ENCODE results near the gene TOR1AIP2. TPM values are rescaled to one million over a fixed set of nuclear protein-coding genes. Genes with fewer than 3 reads are reported as not detected.
A peak's percentile ranks its signal among the peaks of the same experiment; 100 is the strongest.

Gene TOR1AIP2
- polyA plus RNA-seq, 1 of the 3 experiments (the other 2 are of a cell fraction): 12.7 TPM

- TF ChIP-seq, protein P1, sequence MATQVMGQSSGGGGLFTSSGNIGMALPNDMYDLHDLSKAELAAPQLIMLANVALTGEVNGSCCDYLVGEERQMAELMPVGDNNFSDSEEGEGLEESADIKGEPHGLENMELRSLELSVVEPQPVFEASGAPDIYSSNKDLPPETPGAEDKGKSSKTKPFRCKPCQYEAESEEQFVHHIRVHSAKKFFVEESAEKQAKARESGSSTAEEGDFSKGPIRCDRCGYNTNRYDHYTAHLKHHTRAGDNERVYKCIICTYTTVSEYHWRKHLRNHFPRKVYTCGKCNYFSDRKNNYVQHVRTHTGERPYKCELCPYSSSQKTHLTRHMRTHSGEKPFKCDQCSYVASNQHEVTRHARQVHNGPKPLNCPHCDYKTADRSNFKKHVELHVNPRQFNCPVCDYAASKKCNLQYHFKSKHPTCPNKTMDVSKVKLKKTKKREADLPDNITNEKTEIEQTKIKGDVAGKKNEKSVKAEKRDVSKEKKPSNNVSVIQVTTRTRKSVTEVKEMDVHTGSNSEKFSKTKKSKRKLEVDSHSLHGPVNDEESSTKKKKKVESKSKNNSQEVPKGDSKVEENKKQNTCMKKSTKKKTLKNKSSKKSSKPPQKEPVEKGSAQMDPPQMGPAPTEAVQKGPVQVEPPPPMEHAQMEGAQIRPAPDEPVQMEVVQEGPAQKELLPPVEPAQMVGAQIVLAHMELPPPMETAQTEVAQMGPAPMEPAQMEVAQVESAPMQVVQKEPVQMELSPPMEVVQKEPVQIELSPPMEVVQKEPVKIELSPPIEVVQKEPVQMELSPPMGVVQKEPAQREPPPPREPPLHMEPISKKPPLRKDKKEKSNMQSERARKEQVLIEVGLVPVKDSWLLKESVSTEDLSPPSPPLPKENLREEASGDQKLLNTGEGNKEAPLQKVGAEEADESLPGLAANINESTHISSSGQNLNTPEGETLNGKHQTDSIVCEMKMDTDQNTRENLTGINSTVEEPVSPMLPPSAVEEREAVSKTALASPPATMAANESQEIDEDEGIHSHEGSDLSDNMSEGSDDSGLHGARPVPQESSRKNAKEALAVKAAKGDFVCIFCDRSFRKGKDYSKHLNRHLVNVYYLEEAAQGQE (IDR thresholded peaks at IDR 0.05; ENCODE audit: low read depth, low read length): peak; percentile 59; the same call in 1 of the 2 replicates
- peak; percentile 97 for TF ChIP-seq TAF1 (IDR thresholded peaks at IDR 0.05; ENCODE audit: borderline replicate concordance, low read depth, low read length)
- no peak for TF ChIP-seq ZBTB33 (IDR thresholded peaks at IDR 0.05; ENCODE audit: borderline replicate concordance, low read depth)
- TF ChIP-seq TCF12 (IDR thresholded peaks at IDR 0.05): no peak
- no peak for TF ChIP-seq JUND (IDR thresholded peaks at IDR 0.05)
- TF ChIP-seq EP300 (IDR thresholded peaks at IDR 0.05; ENCODE audit: borderline replicate concordance in 1 of 2, low read depth in 1 of 2, low read length in 1 of 2): no peak
- TF ChIP-seq GATA2 (CRISPR knock-in tag; IDR thresholded peaks at IDR 0.05): no peak
- TF ChIP-seq NFIC (IDR thresholded peaks at IDR 0.05; ENCODE audit: borderline replicate concordance): no peak
Measured at GRCh38 chr1:179877586-179878265, at the start of gene TOR1AIP2 (continued).

- POLR2A ChIA-PET: interaction anchor here (1.1 kb wide), 1 partner anchor 27 kb away, joined by 4 read pairs; the partner anchor contains the start of gene CEP350
- H3K27ac ChIP-seq (ENCODE audit: low read depth in 2 of 2, low read length in 1 of 2): no peak overlapping the region
- CTCF ChIA-PET: interaction anchor here (0.8 to 1.6 kb wide), 2 partner anchors 19 to 261 kb away, joined by 3 read pairs; no protein-coding TSS in a partner anchor
Measured at GRCh38 chr1:179926850-179927205, 49.2 kb upstream of the TOR1AIP2 start.

More at GRCh38 chr1:179926850-179927205, 49.2 kb upstream of the TOR1AIP2 start:
- no peaks in the 10 kb centered on the region for H3K27me3 ChIP-seq (ENCODE audit: insufficient read depth)
- H3K4me2 ChIP-seq: no peak overlapping the region
- H3K4me1 ChIP-seq (ENCODE audit: control insufficient read depth in 1 of 2, insufficient read depth in 2 of 2, low read depth in 1 of 2, low read length in 1 of 2): no peaks in the 10 kb centered on the region; a peak in 2 of 4 replicates
- peaks cover 0 to 3% of the 10 kb centered on the region in 2 experiments for H3K36me3 ChIP-seq (replicated peaks in 1 of 2; ENCODE audit: control insufficient read depth in 1 of 2, insufficient read depth in 2 of 2, low read length in 1 of 2)
- H3K9me3 ChIP-seq: no peaks in the 10 kb centered on the region
- H3K9me2 ChIP-seq: no peaks in the 10 kb centered on the region
- no peak for TF ChIP-seq NFIC (IDR thresholded peaks at IDR 0.05; ENCODE audit: borderline replicate concordance)
- no peak for TF ChIP-seq NRF1 (IDR thresholded peaks at IDR 0.05; ENCODE audit: low read depth, low read length)
- TF ChIP-seq POLR2AphosphoS5 (IDR thresholded peaks at IDR 0.05; ENCODE audit: low read depth, low read length): no peak
- TF ChIP-seq GATA2 (CRISPR knock-in tag; IDR thresholded peaks at IDR 0.05): no peak
- TF ChIP-seq, protein P1 (IDR thresholded peaks at IDR 0.05; ENCODE audit: low read depth, low read length): no peak
- TF ChIP-seq RAD21 (IDR thresholded peaks at IDR 0.05; ENCODE audit: low read length): no peak
- TF ChIP-seq TAF1 (IDR thresholded peaks at IDR 0.05; ENCODE audit: borderline replicate concordance, low read depth, low read length): no peak
- no peak for DNase-seq
- H2AFZ ChIP-seq (ENCODE audit: low read depth): no peak overlapping the region
- no peak overlapping the region for H3K9ac ChIP-seq
- peaks cover 11% of the 10 kb centered on the region for H3F3A ChIP-seq (replicated peaks; ENCODE audit: insufficient read depth)
- H3K4me3 ChIP-seq (ENCODE audit: low read depth in 2 of 2, low read length in 1 of 2): no peak overlapping the region
- WGBS (ENCODE audit: low lambda C conversion rate): 100% methylated on average over 3 of the region's 3 CpGs
- no peaks in the 10 kb centered on the region for H3K79me2 ChIP-seq (ENCODE audit: insufficient read depth)
- H4K20me1 ChIP-seq (ENCODE audit: insufficient read depth): no peaks in the 10 kb centered on the region

Data from SK-N-SH (cell line).